A549 (cell line): ENCODE data around the gene EEF1AKMT1. TPM values are rescaled to one million over a fixed set of nuclear protein-coding genes. Genes with fewer than 3 reads are reported as not detected.

Experiments used
- ATAC-seq, 2 experiments: fragments of 200-7000 bp in 1 of 2; fragments of >200 bp in 1 of 2; cut with Nextera tagmentation in 1 of 2; cut with Tn5 transposase in 1 of 2; 3 replicates each; pipeline versions ENCODE4 v1.8.0 to v1.9.1; 2018 to 2020; ENCODE audit warnings: mild to moderate bottlenecking in 1 of 2, moderate library complexity in 1 of 2
- CTCF ChIA-PET: fragments of 300-600 bp; sonication (Branson Sonifier 250); formaldehyde crosslinking; extraction: SDS; loops from one replicate; lab custom pipeline; 2021; ENCODE audit warnings: antibody characterized with exemption, inconsistent platforms; lab: Yijun Ruan, JAX
- POLR2A ChIA-PET: fragments of 350-600 bp; formaldehyde crosslinking; extraction: SDS; loops from one replicate; lab custom pipeline; 2021; ENCODE audit warnings: antibody characterized with exemption, inconsistent platforms; lab: Yijun Ruan, JAX
- DNase-seq, 2 experiments: peaks; one replicate each; pipeline versions ENCODE4 v3.0.0 to v3.0.0-alpha.2; 2011 to 2016; ENCODE audit warnings: low read depth in 1 of 2, low spot score in 1 of 2
- FAIRE-seq: peaks from 2 replicates; lab custom pipeline; 2011; peaks lifted over from hg19 to GRCh38; lab: Jason Lieb, UNC
- H3K27ac ChIP-seq, 2 experiments: fragments of >200 bp; sonication (Bioruptor Twin); formaldehyde crosslinking; 3 replicates each; pipeline ENCODE4 v1.5.1; 2016 to 2017
- H3K4me1 ChIP-seq: fragments of >200 bp; sonication (Bioruptor Twin); formaldehyde crosslinking; 3 replicates; pipeline ENCODE4 v1.6.1; 2016
- H3K4me2 ChIP-seq: fragments of >200 bp; sonication (Bioruptor Twin); formaldehyde crosslinking; 3 replicates; pipeline ENCODE4 v1.6.1; 2016
- H3K4me3 ChIP-seq: fragments of >200 bp; sonication (Bioruptor Twin); formaldehyde crosslinking; 3 replicates; pipeline ENCODE4 v1.5.1; 2016
- H3K9me3 ChIP-seq: fragments of >200 bp; sonication (Bioruptor Twin); formaldehyde crosslinking; 3 replicates; pipeline ENCODE4 v1.6.1; 2016
- CBX2 ChIP-seq: fragments of 200-600 bp; sonication (generic); IDR thresholded peaks from 2 replicates; pipeline ENCODE4 v1.6.1; 2016; ENCODE audit warnings: low read depth, mild to moderate bottlenecking, borderline replicate concordance
- CBX8 ChIP-seq: fragments of 200-600 bp; sonication (generic); IDR thresholded peaks from 2 replicates; pipeline ENCODE4 v1.6.1; 2016
- CHD4 ChIP-seq: fragments of 200-600 bp; sonication (generic); IDR thresholded peaks from 2 replicates; pipeline ENCODE4 v1.6.1; 2016; ENCODE audit warnings: antibody characterized with exemption, mild to moderate bottlenecking, borderline replicate concordance
- FOSL2 ChIP-seq, 2 experiments: fragments of 450-650 bp in 1 of 2; fragments of >200 bp in 1 of 2; sonication (Bioruptor Twin) in 1 of 2; formaldehyde crosslinking; IDR thresholded peaks; 2 replicates each; pipeline versions ENCODE4 v1.5.0 to v1.6.1; 2016 to 2020; ENCODE audit warnings: mild to moderate bottlenecking in 1 of 2, moderate library complexity in 1 of 2
- FOXS1 ChIP-seq: fragments of 250-450 bp; sonication (Bioruptor Pico); IDR thresholded peaks from 2 replicates; pipeline ENCODE4 v1.5.0; 2020; ENCODE audit warnings: mild to moderate bottlenecking, moderate library complexity
- HEYL ChIP-seq: fragments of 250-450 bp; sonication (Bioruptor Pico); IDR thresholded peaks from 2 replicates; pipeline ENCODE4 v1.8.0; 2021; ENCODE audit warnings: mild to moderate bottlenecking, moderate library complexity
- MAFK ChIP-seq: fragments of 450-650 bp; IDR thresholded peaks from 2 replicates; pipeline ENCODE4 v1.6.1; 2014; ENCODE audit not compliant: partially characterized antibody
- MAZ ChIP-seq: fragments of 150-350 bp; IDR thresholded peaks from 2 replicates; pipeline ENCODE4 v1.6.1; 2014; ENCODE audit warnings: antibody characterized with exemption, low read depth, low read length, borderline replicate concordance
- RAD21 ChIP-seq, 2 experiments: fragments of >200 bp in 1 of 2; sonication (Bioruptor Twin) in 1 of 2; formaldehyde crosslinking in 1 of 2; IDR thresholded peaks in 1 of 2; conservative IDR thresholded peaks in 1 of 2; 2 replicates in 1 of 2; 3 replicates in 1 of 2; pipeline ENCODE4 v1.6.1; 2012 to 2018; ENCODE audit warnings: inconsistent platforms in 1 of 2
- RARB ChIP-seq: fragments of 250-450 bp; sonication (Bioruptor Pico); IDR thresholded peaks from 2 replicates; pipeline ENCODE4 v1.8.0; 2021; ENCODE audit warnings: mild to moderate bottlenecking, moderate library complexity
- REST ChIP-seq: fragments of 200-600 bp; sonication (generic); IDR thresholded peaks from 2 replicates; pipeline ENCODE4 v1.6.1; 2016; ENCODE audit warnings: antibody characterized with exemption, mild to moderate bottlenecking, moderate library complexity
- RFX5 ChIP-seq: fragments of 450-650 bp; IDR thresholded peaks from 2 replicates; pipeline ENCODE4 v1.7.1; 2014; ENCODE audit warnings: antibody characterized with exemption, mild to moderate bottlenecking, moderate library complexity
- RNF2 ChIP-seq: fragments of 200-600 bp; sonication (generic); IDR thresholded peaks from 2 replicates; pipeline ENCODE4 v1.6.1; 2016; ENCODE audit warnings: low read depth, mild to moderate bottlenecking, antibody characterized with exemption, moderate library complexity, borderline replicate concordance
- USF2 ChIP-seq: fragments of 450-650 bp; IDR thresholded peaks from 2 replicates; pipeline ENCODE4 v1.6.1; 2014; ENCODE audit warnings: antibody characterized with exemption
- ZFP36 ChIP-seq: fragments of 450-650 bp; IDR thresholded peaks from 2 replicates; pipeline ENCODE4 v1.6.1; 2014; ENCODE audit warnings: borderline replicate concordance; ENCODE audit not compliant: partially characterized antibody
- WGBS: methylation state at CpG from one replicate; pipeline ENCODE4 v1.1.6; 2017; ENCODE audit errors: missing lambda C conversion rate; 5-methylcytosine and 5-hydroxymethylcytosine counted together
- polyA plus RNA-seq, 4 experiments: library from polyadenylated mRNA; depleted of rRNA in 3 of 4; stranded (reverse); fragments of >200 nt; fragmentation: RNase III in 1 of 4; extraction: RNeasy Plus Mini Kit Qiagen cat#74134 plus additional on column Dnase treatment in 1 of 4; gene quantifications; 2 replicates in 3 of 4; 3 replicates in 1 of 4; pipeline ENCODE4 v1.2.3, GENCODE V29; 2011 to 2017
- TF ChIP-seq, protein P1 (sequence below): fragments of >200 bp; sonication (Bioruptor Twin); formaldehyde crosslinking; IDR thresholded peaks from 3 replicates; pipeline ENCODE4 v1.6.1; 2016

Gene EEF1AKMT1
- polyA plus RNA-seq, 2 of the 4 experiments (the other 2 are of a cell fraction), result 8.1 to 10.0 TPM

GRCh38 chr13:20808874-20809273 is 35.1 kb upstream of the EEF1AKMT1 start:
- no peak overlapping the region for H3K4me2 ChIP-seq
- FAIRE-seq, result no peak
- no peaks in the 10 kb centered on the region for H3K9me3 ChIP-seq
- no peak for DNase-seq
- WGBS, result 92% methylated on average over 4 of the region's 4 CpGs
- POLR2A ChIA-PET, result no interaction called here
- no peak overlapping the region for H3K4me3 ChIP-seq
- CTCF ChIA-PET, result interaction anchor here (0.6 to 1.9 kb wide), 2 partner anchors 20 to 50 kb away, joined by 3 to 6 read pairs; no protein-coding TSS in a partner anchor
- no peak overlapping the region for H3K27ac ChIP-seq
- H3K4me1 ChIP-seq, result peaks cover 10% of the 10 kb centered on the region
- ATAC-seq, result no peak
- TF ChIP-seq FOSL2 (IDR thresholded peaks at IDR 0.05) (no peak), FOSL2 (CRISPR knock-in tag; IDR thresholded peaks at IDR 0.05) (no peak), FOXS1 (no peak), HEYL (CRISPR knock-in tag) (no peak), ZFP36 (no peak), MAFK (no peak), RFX5 (no peak), MAZ (no peak)
- TF ChIP-seq, protein P1, sequence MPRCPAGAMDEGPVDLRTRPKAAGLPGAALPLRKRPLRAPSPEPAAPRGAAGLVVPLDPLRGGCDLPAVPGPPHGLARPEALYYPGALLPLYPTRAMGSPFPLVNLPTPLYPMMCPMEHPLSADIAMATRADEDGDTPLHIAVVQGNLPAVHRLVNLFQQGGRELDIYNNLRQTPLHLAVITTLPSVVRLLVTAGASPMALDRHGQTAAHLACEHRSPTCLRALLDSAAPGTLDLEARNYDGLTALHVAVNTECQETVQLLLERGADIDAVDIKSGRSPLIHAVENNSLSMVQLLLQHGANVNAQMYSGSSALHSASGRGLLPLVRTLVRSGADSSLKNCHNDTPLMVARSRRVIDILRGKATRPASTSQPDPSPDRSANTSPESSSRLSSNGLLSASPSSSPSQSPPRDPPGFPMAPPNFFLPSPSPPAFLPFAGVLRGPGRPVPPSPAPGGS, result no peak

DNA sequence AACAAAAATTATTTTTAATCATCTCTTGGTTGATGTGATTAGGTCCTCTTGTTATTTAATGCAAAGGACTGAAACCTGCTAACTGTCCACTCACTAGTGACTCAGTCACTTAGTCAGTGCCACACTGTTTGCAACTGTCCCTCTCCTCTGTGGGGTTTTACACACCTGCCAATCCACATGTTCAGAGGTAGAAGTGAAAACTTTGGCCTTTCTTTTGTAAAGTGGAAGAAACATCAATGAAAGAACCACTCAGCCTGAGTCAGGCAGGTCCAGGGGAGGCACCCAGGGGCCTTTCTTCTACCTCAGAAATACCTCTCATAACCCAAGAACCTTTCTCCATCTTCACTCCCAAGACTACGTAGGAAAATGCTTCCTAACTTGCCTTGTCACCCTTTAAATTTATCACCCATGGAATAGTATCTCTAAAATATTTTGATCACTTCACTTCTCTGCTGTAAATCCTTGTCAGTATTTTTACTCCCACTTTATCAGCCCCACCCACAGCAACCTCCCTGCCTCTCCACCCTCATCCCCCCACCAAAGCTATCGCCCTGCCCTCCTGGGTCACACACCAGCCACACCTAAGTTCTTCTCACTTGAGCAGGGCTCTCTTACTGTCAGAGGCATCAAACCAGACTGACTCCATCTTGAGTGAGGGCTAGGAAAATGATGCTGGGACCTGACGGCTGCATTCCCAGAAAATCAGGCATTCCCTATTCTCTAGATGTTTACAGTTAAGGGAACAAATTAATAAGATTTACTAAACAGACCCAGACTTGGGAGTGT is 29.6 kb upstream of the EEF1AKMT1 start:
- TF ChIP-seq RARB (CRISPR knock-in tag), result no peak
- no peak for TF ChIP-seq REST
- no peak for TF ChIP-seq CBX2
- TF ChIP-seq CBX8, result no peak
- no peak for TF ChIP-seq USF2
- FAIRE-seq (no peak), ATAC-seq (no peak), DNase-seq (no peak)
- CTCF ChIA-PET, result no interaction called here
- Histone ChIP-seq H3K27ac (no peak overlapping the region), H3K9me3 (no peaks in the 10 kb centered on the region), H3K4me1 (no peaks in the 10 kb centered on the region), H3K4me3 (no peak overlapping the region), H3K4me2 (no peak overlapping the region)
- WGBS, result 91% methylated on average over 3 of the region's 3 CpGs
- POLR2A ChIA-PET, result no interaction called here

- no peak for DNase-seq
- H3K9me3 ChIP-seq, result no peaks in the 10 kb centered on the region
- no peak overlapping the region for H3K4me2 ChIP-seq
- no peak for FAIRE-seq
- no peak overlapping the region for H3K4me3 ChIP-seq
- 75% methylated on average over 2 of the region's 2 CpGs for WGBS
- TF ChIP-seq CHD4, result no peak
- TF ChIP-seq RAD21 (conservative IDR thresholded peaks at IDR 0.05 in 1 of 2, IDR thresholded peaks at IDR 0.05 in 1 of 2), result no peak
- TF ChIP-seq RNF2, result no peak
- no peak for TF ChIP-seq CBX2
- no peak for TF ChIP-seq RARB (CRISPR knock-in tag)
- ATAC-seq, result no peak
- CTCF ChIA-PET, result no interaction called here
- POLR2A ChIA-PET, result no interaction called here
- no peaks in the 10 kb centered on the region for H3K4me1 ChIP-seq
- H3K27ac ChIP-seq, result no peak overlapping the region
These were observed 27.9 kb upstream of the EEF1AKMT1 start for GRCh38 chr13:20801707-20802106.
